ENCODE data around the gene IL4I1.

IL4I1 gene

DNA sequence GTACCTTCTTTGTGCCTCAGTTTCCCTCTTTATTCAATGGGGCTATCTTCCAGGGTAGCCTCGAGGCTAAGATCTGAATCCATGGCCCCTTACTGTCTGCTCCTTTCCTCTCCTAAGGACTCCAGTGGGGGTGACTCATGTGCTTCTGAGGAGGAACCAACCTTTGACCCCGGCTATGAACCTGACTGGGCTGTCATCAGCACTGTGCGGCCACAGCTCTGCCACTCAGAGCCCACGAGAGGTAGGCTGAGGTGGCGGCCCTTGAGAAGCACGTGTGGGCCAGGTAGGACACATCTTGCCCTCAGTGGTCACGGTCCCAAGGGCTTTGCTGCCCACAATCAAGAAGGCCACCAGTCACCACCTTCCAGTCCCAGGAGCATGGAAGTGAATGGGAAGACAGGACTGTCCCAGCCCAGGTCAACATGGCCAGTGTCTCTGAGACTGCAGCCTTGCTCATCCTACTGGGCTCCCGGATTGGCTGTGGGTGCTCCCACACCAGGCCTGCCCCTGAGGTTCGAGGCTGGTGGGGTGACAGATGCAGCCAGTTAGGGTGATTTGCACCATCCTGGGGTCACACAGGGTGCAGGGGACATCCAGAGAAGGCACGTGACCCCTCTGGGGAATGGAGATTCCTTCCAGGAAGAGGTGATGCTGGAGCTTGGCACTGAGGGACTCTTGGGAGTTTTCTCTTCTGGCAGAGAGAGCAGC lies 16.4 kb downstream of the IL4I1 start:
- no peak for DNase-seq
- H3K4ac ChIP-seq (ENCODE audit: low read depth, low read length), result no peak overlapping the region
- H2BK15ac ChIP-seq (replicated peaks; ENCODE audit: low read depth), result no peak overlapping the region
- H4K5ac ChIP-seq (ENCODE audit: low read length), result no peak overlapping the region
- no CpG with 5 or more reads among the region's 10 CpGs for WGBS (ENCODE audit: extremely low coverage, insufficient coverage, low lambda C conversion rate)
- peaks cover 12% of the 10 kb centered on the region for H3K79me1 ChIP-seq (ENCODE audit: low read length)
- H3K4me1 ChIP-seq (ENCODE audit: control insufficient read depth, low read depth, low read length), result peaks cover 4% of the 10 kb centered on the region
- no peak overlapping the region for H2BK120ac ChIP-seq (ENCODE audit: low read depth, low read length)
- H3K9ac ChIP-seq (ENCODE audit: low read length), result no peak overlapping the region
- H3K27me3 ChIP-seq (ENCODE audit: insufficient read depth, low read length, poor library complexity), result no peaks in the 10 kb centered on the region
- H2BK5ac ChIP-seq (ENCODE audit: low read length), result no peak overlapping the region
- peaks cover 4% of the 10 kb centered on the region for H3K36me3 ChIP-seq (ENCODE audit: control insufficient read depth, insufficient read depth, low read length)
- no peak overlapping the region for H3K18ac ChIP-seq (ENCODE audit: low read length)
- H2AK5ac ChIP-seq (ENCODE audit: low read length), result no peak overlapping the region
- peaks cover 8% of the 10 kb centered on the region for H3K79me2 ChIP-seq (ENCODE audit: control insufficient read depth, insufficient read depth, low read length)
- no peak overlapping the region for H4K8ac ChIP-seq (ENCODE audit: low read depth, low read length)
- no peak overlapping the region for H3K4me2 ChIP-seq (ENCODE audit: low read length)
- no peak overlapping the region for H3K56ac ChIP-seq (ENCODE audit: low read length)
- H3K23ac ChIP-seq (ENCODE audit: low read length), result no peak overlapping the region
- H3K27ac ChIP-seq (ENCODE audit: low read depth, low read length), result no peak overlapping the region
- H3K4me3 ChIP-seq (ENCODE audit: low read length), result no peak overlapping the region

DNA sequence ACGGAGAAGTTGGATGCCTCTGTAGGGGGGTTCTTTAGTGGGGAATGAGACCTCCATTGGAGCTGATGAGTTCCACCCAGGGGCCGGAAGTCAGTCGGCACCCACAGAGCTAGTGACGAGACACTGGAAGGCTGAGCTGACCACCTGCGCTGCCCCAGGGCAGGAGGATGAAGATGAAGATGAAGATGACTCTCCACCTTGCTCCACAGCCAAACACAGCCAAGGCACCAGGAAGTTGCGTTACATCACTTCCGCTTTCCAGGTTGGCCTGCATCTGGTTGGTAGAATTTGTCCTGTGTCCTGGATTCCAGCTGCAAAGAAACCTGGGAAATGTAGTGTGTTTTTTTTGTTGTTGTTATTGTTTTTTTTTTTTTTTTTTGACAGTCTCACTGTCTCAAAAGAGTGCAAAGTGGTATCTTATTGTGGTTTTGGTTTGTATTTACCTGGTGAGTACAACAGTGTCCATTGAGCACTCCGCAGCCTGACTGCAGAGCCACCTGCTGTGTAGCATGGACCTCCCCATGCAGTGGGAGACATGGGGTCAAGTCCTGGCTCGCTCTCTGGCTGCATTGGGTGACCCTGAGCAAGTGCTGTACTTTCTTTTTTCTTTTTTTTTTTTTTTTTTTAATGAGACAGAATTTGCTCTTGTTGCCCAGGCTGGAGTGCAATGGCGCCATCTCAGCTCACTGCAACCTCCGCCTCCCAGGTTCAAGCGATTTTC lies 17.3 kb downstream of the IL4I1 start:
- peaks cover 4% of the 10 kb centered on the region for H3K4me1 ChIP-seq (ENCODE audit: control insufficient read depth, low read depth, low read length)
- no peak overlapping the region for H4K5ac ChIP-seq (ENCODE audit: low read length)
- H3K9ac ChIP-seq (ENCODE audit: low read length), result no peak overlapping the region
- H3K27ac ChIP-seq (ENCODE audit: low read depth, low read length), result no peak overlapping the region
- no peak overlapping the region for H3K4ac ChIP-seq (ENCODE audit: low read depth, low read length)
- peaks cover 4% of the 10 kb centered on the region for H3K36me3 ChIP-seq (ENCODE audit: control insufficient read depth, insufficient read depth, low read length)
- no CpG with 5 or more reads among the region's 12 CpGs for WGBS (ENCODE audit: extremely low coverage, insufficient coverage, low lambda C conversion rate)
- H3K79me1 ChIP-seq (ENCODE audit: low read length), result peaks cover 14% of the 10 kb centered on the region
- H3K56ac ChIP-seq (ENCODE audit: low read length), result no peak overlapping the region
- no peak overlapping the region for H3K4me2 ChIP-seq (ENCODE audit: low read length)
- no peak overlapping the region for H2BK120ac ChIP-seq (ENCODE audit: low read depth, low read length)
- no peaks in the 10 kb centered on the region for H3K27me3 ChIP-seq (ENCODE audit: insufficient read depth, low read length, poor library complexity)
- H3K4me3 ChIP-seq (ENCODE audit: low read length), result no peak overlapping the region
- no peak overlapping the region for H4K8ac ChIP-seq (ENCODE audit: low read depth, low read length)
- H2AK5ac ChIP-seq (ENCODE audit: low read length), result no peak overlapping the region
- peaks cover 14% of the 10 kb centered on the region for H3K79me2 ChIP-seq (ENCODE audit: control insufficient read depth, insufficient read depth, low read length)
- no peak overlapping the region for H3K23ac ChIP-seq (ENCODE audit: low read length)
- H3K18ac ChIP-seq (ENCODE audit: low read length), result no peak overlapping the region
- no peak overlapping the region for H2BK15ac ChIP-seq (replicated peaks; ENCODE audit: low read depth)
- H2BK5ac ChIP-seq (ENCODE audit: low read length), result no peak overlapping the region
- DNase-seq, result peak; percentile 57

DNA sequence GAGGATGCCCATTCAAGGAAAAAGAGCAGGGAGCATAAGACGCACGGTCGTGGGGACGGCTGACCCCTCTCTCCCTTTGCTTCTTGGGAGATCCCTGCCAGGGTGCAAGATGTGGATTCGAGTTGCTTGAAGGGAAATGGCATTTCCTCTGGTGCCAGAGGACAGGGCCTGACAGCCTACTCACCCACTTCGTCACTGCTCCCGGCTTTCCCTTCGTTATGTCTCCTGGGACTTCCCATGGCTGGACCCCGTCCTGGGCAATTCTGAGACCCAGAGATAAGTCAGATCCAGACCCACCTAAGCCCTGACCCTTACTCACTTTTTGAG lies 18.0 kb downstream of the IL4I1 start:
- Histone ChIP-seq H3K18ac (ENCODE audit: low read length) (no peak overlapping the region), H3K23ac (ENCODE audit: low read length) (no peak overlapping the region), H2BK120ac (ENCODE audit: low read depth, low read length) (no peak overlapping the region), H3K79me1 (ENCODE audit: low read length) (peaks cover 18% of the 10 kb centered on the region), H3K4me3 (ENCODE audit: low read length) (peak overlapping the region; percentile 78), H2BK5ac (ENCODE audit: low read length) (peak overlapping the region; percentile 32), H3K27me3 (ENCODE audit: insufficient read depth, low read length, poor library complexity) (no peaks in the 10 kb centered on the region), H3K4me1 (ENCODE audit: control insufficient read depth, low read depth, low read length) (peaks cover 4% of the 10 kb centered on the region), H3K27ac (ENCODE audit: low read depth, low read length) (peak overlapping the region; percentile 27), H3K4ac (ENCODE audit: low read depth, low read length) (no peak overlapping the region), H4K5ac (ENCODE audit: low read length) (no peak overlapping the region), H4K8ac (ENCODE audit: low read depth, low read length) (no peak overlapping the region), H3K36me3 (ENCODE audit: control insufficient read depth, insufficient read depth, low read length) (peaks cover 4% of the 10 kb centered on the region), H3K4me2 (ENCODE audit: low read length) (peak overlapping the region; percentile 64), H3K56ac (ENCODE audit: low read length) (peak overlapping the region; percentile 84), H3K79me2 (ENCODE audit: control insufficient read depth, insufficient read depth, low read length) (peaks cover 16% of the 10 kb centered on the region), H2AK5ac (ENCODE audit: low read length) (peak overlapping the region; percentile 61), H2BK15ac (replicated peaks; ENCODE audit: low read depth) (no peak overlapping the region), H3K9ac (ENCODE audit: low read length) (peak overlapping the region; percentile 87)
- DNase-seq, result no peak
- WGBS (ENCODE audit: extremely low coverage, insufficient coverage, low lambda C conversion rate), result no CpG with 5 or more reads among the region's 9 CpGs

- peak; percentile 99 for DNase-seq
- H2AK5ac ChIP-seq (ENCODE audit: low read length), result peak overlapping the region; percentile 61
- H3K4ac ChIP-seq (ENCODE audit: low read depth, low read length), result no peak overlapping the region
- no peak overlapping the region for H2BK15ac ChIP-seq (replicated peaks; ENCODE audit: low read depth)
- peak overlapping the region; percentile 87 for H3K9ac ChIP-seq (ENCODE audit: low read length)
- H2BK120ac ChIP-seq (ENCODE audit: low read depth, low read length), result no peak overlapping the region
- peaks cover under 1% of the 10 kb centered on the region for H3K36me3 ChIP-seq (ENCODE audit: control insufficient read depth, insufficient read depth, low read length)
- H3K18ac ChIP-seq (ENCODE audit: low read length), result peak overlapping the region; percentile 69
- H3K4me2 ChIP-seq (ENCODE audit: low read length), result peak overlapping the region; percentile 64
- H3K27me3 ChIP-seq (ENCODE audit: insufficient read depth, low read length, poor library complexity), result no peaks in the 10 kb centered on the region
- peaks cover 4% of the 10 kb centered on the region for H3K4me1 ChIP-seq (ENCODE audit: control insufficient read depth, low read depth, low read length)
- peaks cover 18% of the 10 kb centered on the region for H3K79me1 ChIP-seq (ENCODE audit: low read length)
- H4K5ac ChIP-seq (ENCODE audit: low read length), result no peak overlapping the region
- H3K27ac ChIP-seq (ENCODE audit: low read depth, low read length), result peak overlapping the region; percentile 84
- H4K8ac ChIP-seq (ENCODE audit: low read depth, low read length), result no peak overlapping the region
- peak overlapping the region; percentile 84 for H3K4me3 ChIP-seq (ENCODE audit: low read length)
- WGBS (ENCODE audit: extremely low coverage, insufficient coverage, low lambda C conversion rate), result no CpG with 5 or more reads among the region's 41 CpGs
- H3K79me2 ChIP-seq (ENCODE audit: control insufficient read depth, insufficient read depth, low read length), result peaks cover 16% of the 10 kb centered on the region
- H2BK5ac ChIP-seq (ENCODE audit: low read length), result peak overlapping the region; percentile 32
- peak overlapping the region; percentile 96 for H3K56ac ChIP-seq (ENCODE audit: low read length)
- H3K23ac ChIP-seq (ENCODE audit: low read length), result no peak overlapping the region
Observed at GRCh38 chr19:49877879-49878743, 18.6 kb downstream of the IL4I1 start.

- H3K56ac ChIP-seq (ENCODE audit: low read length), result peak within 1 kb of the TSS; percentile 100
- H3K4ac ChIP-seq (ENCODE audit: low read depth, low read length), result peak within 1 kb of the TSS; percentile 60
- peak within 1 kb of the TSS; percentile 72 for H3K18ac ChIP-seq (ENCODE audit: low read length)
- H2BK15ac ChIP-seq (replicated peaks; ENCODE audit: low read depth), result no peak within 1 kb of the TSS
- no CpG with 5 or more reads among the region's 61 CpGs for WGBS (ENCODE audit: extremely low coverage, insufficient coverage, low lambda C conversion rate)
- H2AK5ac ChIP-seq (ENCODE audit: low read length), result peak within 1 kb of the TSS; percentile 61
- peaks cover 16% of the 10 kb centered on the region for H3K79me2 ChIP-seq (ENCODE audit: control insufficient read depth, insufficient read depth, low read length)
- H4K8ac ChIP-seq (ENCODE audit: low read depth, low read length), result no peak within 1 kb of the TSS
- peak within 1 kb of the TSS; percentile 84 for H3K4me3 ChIP-seq (ENCODE audit: low read length)
- peak within 1 kb of the TSS; percentile 91 for H3K4me2 ChIP-seq (ENCODE audit: low read length)
- H3K4me1 ChIP-seq (ENCODE audit: control insufficient read depth, low read depth, low read length), result peaks cover 4% of the 10 kb centered on the region
- peak within 1 kb of the TSS; percentile 24 for H2BK120ac ChIP-seq (ENCODE audit: low read depth, low read length)
- DNase-seq, result peak; percentile 100
- H3K23ac ChIP-seq (ENCODE audit: low read length), result peak within 1 kb of the TSS; percentile 90
- H3K9ac ChIP-seq (ENCODE audit: low read length), result peak within 1 kb of the TSS; percentile 94
- peaks cover 18% of the 10 kb centered on the region for H3K79me1 ChIP-seq (ENCODE audit: low read length)
- peak within 1 kb of the TSS; percentile 86 for H3K27ac ChIP-seq (ENCODE audit: low read depth, low read length)
- H3K36me3 ChIP-seq (ENCODE audit: control insufficient read depth, insufficient read depth, low read length), result no peaks in the 10 kb centered on the region
- H3K27me3 ChIP-seq (ENCODE audit: insufficient read depth, low read length, poor library complexity), result no peaks in the 10 kb centered on the region
- peak within 1 kb of the TSS; percentile 99 for H2BK5ac ChIP-seq (ENCODE audit: low read length)
- H4K5ac ChIP-seq (ENCODE audit: low read length), result peak within 1 kb of the TSS; percentile 97
Observed at GRCh38 chr19:49877020-49877878, 19.4 kb downstream of the IL4I1 start, which contains the start of the genes AKT1S1 and TBC1D17. Gene AKT1S1 (minus strand): TSS chr19:49877355. CDS start chr19:49873295, 4,060 bp downstream. Gene TBC1D17 (plus strand): TSS chr19:49877702. CDS start chr19:49877724, 22 bp downstream.

All from mesendoderm (in vitro differentiated cells).